ENCODE measurements around the gene FNBP1. TPM values are rescaled to one million over a fixed set of nuclear protein-coding genes. Genes with fewer than 3 reads are reported as not detected.

Gene FNBP1
- total RNA-seq, 1 experiment from 2014 or later = 30.8 TPM

GRCh38 chr9:130029223-130029973 is 13.6 kb downstream of the FNBP1 start:
- peaks cover 58% of the 10 kb centered on the region for H3K4me1 ChIP-seq (ENCODE audit: insufficient read depth, low read length)
- ChIA-PET CTCF (no interaction called here), POLR2A (ENCODE audit: unreplicated experiment) (no interaction called here)
- DNase-seq (no peak), ATAC-seq (no peak)
- H3K9me2 ChIP-seq (replicated peaks; ENCODE audit: low read length) = no peaks in the 10 kb centered on the region; the same call in 1 of the 2 replicates
- H3K9me3 ChIP-seq (ENCODE audit: low read length) = no peaks in the 10 kb centered on the region
- H3K4me3 ChIP-seq (ENCODE audit: low read length) = no peak overlapping the region
- no peak overlapping the region for H3K4me2 ChIP-seq (ENCODE audit: low read length)
- no peak overlapping the region for H3K27ac ChIP-seq (ENCODE audit: low read length)
- H4K20me1 ChIP-seq (ENCODE audit: low read length) = no peaks in the 10 kb centered on the region
- no peaks in the 10 kb centered on the region for H3K36me3 ChIP-seq (ENCODE audit: low read depth, low read length)
- no peak overlapping the region for H3K9ac ChIP-seq (ENCODE audit: low read length)
- no peak overlapping the region for H2AFZ ChIP-seq (ENCODE audit: low read length)
- TF ChIP-seq CTCF (conservative IDR thresholded peaks at IDR 0.05; ENCODE audit: low read depth, low read length) (no peak), EZH2phosphoT487 (IDR thresholded peaks at IDR 0.05; ENCODE audit: borderline replicate concordance, low read length) (no peak), EZH2 (IDR thresholded peaks at IDR 0.05; ENCODE audit: low read length, unreplicated experiment) (no peak)
- no peaks in the 10 kb centered on the region for H3F3A ChIP-seq (ENCODE audit: low read length, unreplicated experiment)
- no peaks in the 10 kb centered on the region for H3K27me3 ChIP-seq (ENCODE audit: low read length)
- peaks cover 85% of the 10 kb centered on the region for H3K79me2 ChIP-seq (ENCODE audit: low read length)
- intact Hi-C loops (cut with micrococcal nuclease) = no loop called here
- BruUV-seq (replicated peaks) = no TSS peak

- Histone ChIP-seq H3K9me3 (ENCODE audit: low read length) (no peaks in the 10 kb centered on the region), H3K9ac (ENCODE audit: low read length) (no peak overlapping the region), H3K27ac (ENCODE audit: low read length) (no peak overlapping the region), H4K20me1 (ENCODE audit: low read length) (no peaks in the 10 kb centered on the region), H3K4me1 (ENCODE audit: insufficient read depth, low read length) (peaks cover 62% of the 10 kb centered on the region), H3K36me3 (ENCODE audit: low read depth, low read length) (no peaks in the 10 kb centered on the region), H2AFZ (ENCODE audit: low read length) (no peak overlapping the region), H3K79me2 (ENCODE audit: low read length) (peaks cover 86% of the 10 kb centered on the region), H3K4me3 (ENCODE audit: low read length) (no peak overlapping the region), H3F3A (ENCODE audit: low read length, unreplicated experiment) (no peaks in the 10 kb centered on the region), H3K27me3 (ENCODE audit: low read length) (no peaks in the 10 kb centered on the region), H3K9me2 (replicated peaks; ENCODE audit: low read length) (no peaks in the 10 kb centered on the region; the same call in 1 of the 2 replicates), H3K4me2 (ENCODE audit: low read length) (no peak overlapping the region)
- ATAC-seq (0 out of 2 replicates have a peak, but pooled peaks have one; percentile 15), DNase-seq (peak; percentile 22)
- CTCF ChIA-PET = no interaction called here
- intact Hi-C loops (cut with micrococcal nuclease) = no loop called here
- POLR2A ChIA-PET (ENCODE audit: unreplicated experiment) = interaction anchor here (0.6 to 0.7 kb wide), 2 partner anchors 24 to 225 kb away, joined by 3 to 7 read pairs; no protein-coding TSS in a partner anchor
- no peak for TF ChIP-seq EZH2 (IDR thresholded peaks at IDR 0.05; ENCODE audit: low read length, unreplicated experiment)
- no peak for TF ChIP-seq CTCF (conservative IDR thresholded peaks at IDR 0.05; ENCODE audit: low read depth, low read length)
- no peak for TF ChIP-seq EZH2phosphoT487 (IDR thresholded peaks at IDR 0.05; ENCODE audit: borderline replicate concordance, low read length)
- BruUV-seq (replicated peaks) = no TSS peak
Observed at GRCh38 chr9:130028493-130029222, 14.3 kb downstream of the FNBP1 start.
